GM10248 (cell line): ENCODE data around the gene UBE2E1.

Experiments
- CTCF ChIA-PET: fragments of 300-600 bp; sonication (Branson Sonifier 250); formaldehyde crosslinking; extraction: SDS; loops from one replicate; lab custom pipeline; 2021; ENCODE audit warnings: antibody characterized with exemption; lab: Yijun Ruan, JAX
- POLR2A ChIA-PET: fragments of 350-650 bp; sonication (Branson Sonifier 250); formaldehyde crosslinking; extraction: SDS; loops from one replicate; lab custom pipeline; 2020; ENCODE audit warnings: antibody characterized with exemption; lab: Yijun Ruan, JAX
- DNase-seq: peaks from one replicate; pipeline ENCODE4 v3.0.0; 2012; ENCODE audit errors: extremely low spot score
- CTCF ChIP-seq: IDR thresholded peaks from 2 replicates; pipeline ENCODE4 v1.5.1; 2012; ENCODE audit warnings: mild to moderate bottlenecking, low read depth; ENCODE audit errors: extremely low read depth, missing control alignments, control extremely low read depth

UBE2E1 gene

DNA sequence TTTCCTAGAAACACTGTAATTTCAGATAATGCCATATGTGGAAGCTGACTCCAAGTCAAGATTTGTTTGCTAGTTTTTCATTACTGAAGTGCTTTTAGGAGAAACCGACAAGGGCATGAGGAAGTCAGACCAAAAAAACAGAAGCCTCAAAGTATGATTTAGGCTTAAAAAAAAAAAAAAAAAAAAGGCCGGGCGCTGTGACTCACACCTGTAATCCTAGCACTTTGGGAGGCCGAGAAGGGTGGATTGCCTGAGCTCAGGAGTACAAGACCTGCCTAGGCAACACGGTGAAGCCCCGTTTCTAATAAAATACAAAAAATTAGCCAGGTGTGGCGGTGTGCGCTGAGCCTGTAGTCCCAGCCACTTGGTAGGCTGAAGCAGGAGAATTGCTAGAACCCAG lies 122.8 kb downstream of the UBE2E1 start:
- POLR2A ChIA-PET = interaction anchor here (1.0 kb wide), 1 partner anchor 10 kb away, joined by 4 read pairs; no protein-coding TSS in a partner anchor
- CTCF ChIA-PET = no interaction called here
- no peak for DNase-seq
- TF ChIP-seq CTCF = no peak

DNA sequence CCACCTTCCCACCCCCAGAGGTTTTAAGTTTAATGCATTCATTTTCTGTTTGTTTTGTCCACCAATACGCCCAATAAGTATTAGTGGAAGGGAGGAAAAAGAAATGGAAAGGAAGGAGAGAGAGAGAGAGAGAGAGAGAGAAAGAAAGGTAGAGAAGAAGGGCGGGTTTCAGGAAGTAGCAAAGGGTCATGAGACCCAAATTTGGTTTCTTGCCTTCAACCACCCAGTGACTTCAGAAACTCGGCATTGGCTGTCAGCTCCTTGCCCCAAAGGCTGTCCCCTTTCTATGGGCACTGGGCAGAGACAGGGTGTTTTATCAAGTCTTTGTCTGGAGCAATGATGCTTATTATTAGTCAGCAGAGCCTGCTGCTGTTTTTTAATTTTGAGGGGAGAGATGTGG lies 125.8 kb downstream of the UBE2E1 start:
- ChIA-PET CTCF (no interaction called here), POLR2A (no interaction called here)
- no peak for TF ChIP-seq CTCF
- DNase-seq = no peak

- POLR2A ChIA-PET = no interaction called here
- no peak for DNase-seq
- CTCF ChIA-PET = no interaction called here
- no peak for TF ChIP-seq CTCF
Measured at GRCh38 chr3:23932571-23932970, 126.8 kb downstream of the UBE2E1 start.

DNA sequence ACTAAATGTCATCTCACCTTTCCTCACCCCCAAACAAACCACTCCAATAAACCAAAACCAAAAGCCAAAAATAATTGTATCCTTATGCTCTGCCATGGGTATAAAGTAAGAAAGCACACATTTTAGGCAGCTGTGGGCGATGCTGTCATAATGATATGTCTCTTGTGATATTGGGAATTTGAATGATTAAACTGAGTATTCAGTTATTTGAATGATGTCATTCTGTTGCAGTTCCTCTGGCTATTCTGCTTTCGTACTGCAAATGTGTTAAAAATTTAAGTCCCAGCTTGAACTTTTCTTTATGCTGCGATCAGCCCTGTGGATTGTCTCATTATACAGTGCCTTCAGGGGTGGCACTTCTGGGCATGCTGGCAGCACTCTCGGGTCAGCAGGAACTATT lies 128.5 kb downstream of the UBE2E1 start:
- POLR2A ChIA-PET = no interaction called here
- no peak for DNase-seq
- CTCF ChIA-PET = no interaction called here
- no peak for TF ChIP-seq CTCF

DNA sequence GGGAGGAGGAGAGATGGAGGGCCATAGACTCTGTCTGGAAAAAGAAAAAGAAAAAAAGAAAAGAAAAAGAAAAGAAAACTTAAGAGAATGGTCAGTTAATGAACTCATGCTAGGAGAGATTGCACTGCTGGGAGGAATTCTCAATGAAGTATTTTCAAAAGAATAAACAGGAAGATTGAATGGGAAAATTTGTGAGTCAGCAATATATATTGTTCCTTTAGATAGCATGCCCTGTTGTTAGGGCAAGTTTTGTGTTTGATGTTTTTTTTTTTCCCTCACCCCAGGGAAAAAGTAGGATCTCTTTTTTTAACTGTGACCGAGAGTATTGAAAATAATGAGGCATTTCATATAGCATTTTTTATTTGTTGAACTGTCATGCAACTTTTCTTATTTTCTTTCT lies 131.5 kb downstream of the UBE2E1 start:
- DNase-seq = no peak
- ChIA-PET POLR2A (no interaction called here), CTCF (no interaction called here)
- TF ChIP-seq CTCF = no peak

- no peak for TF ChIP-seq CTCF
- no peak for DNase-seq
- CTCF ChIA-PET = no interaction called here
- POLR2A ChIA-PET = no interaction called here
Measured at GRCh38 chr3:23938688-23939087, 132.9 kb downstream of the UBE2E1 start.

GRCh38 chr3:23940775-23941174 lies 135.0 kb downstream of the UBE2E1 start:
- DNase-seq = no peak
- CTCF ChIA-PET = interaction anchor here (1.3 kb wide), 1 partner anchor 17 kb away, joined by 3 read pairs; no protein-coding TSS in a partner anchor
- TF ChIP-seq CTCF = no peak
- POLR2A ChIA-PET = interaction anchor here (1.0 kb wide), 1 partner anchor 24 kb away, joined by 4 read pairs; the partner anchor contains the start of genes NKIRAS1 and RPL15
